Tibial nerve (tissue), 4 donors: ENCODE results near the gene EGFR. TPM values are rescaled to one million over a fixed set of nuclear protein-coding genes. Genes with fewer than 3 reads are reported as not detected.

Experiments
- DNase-seq, 2 donors: peaks; one replicate each; pipeline ENCODE4 v3.0.0-alpha.2; 2019; ENCODE audit warnings: low spot score in 2 of 2
- H3K27ac ChIP-seq, 4 donors: fragments of 200-600 bp; sonication (generic) in 3 of 4; one replicate each; pipeline ENCODE4 v1.5.1; 2017 to 2019; ENCODE audit warnings: mild to moderate bottlenecking in 1 of 4
- H3K27me3 ChIP-seq, 2 donors: fragments of 200-600 bp; sonication (generic) in 1 of 2; one replicate each; pipeline versions ENCODE4 v1.5.1 to v1.6.0; 2017 to 2019
- H3K36me3 ChIP-seq, 3 donors: fragments of 200-600 bp; sonication (generic); one replicate each; pipeline ENCODE4 v1.5.1; 2018 to 2019
- H3K4me1 ChIP-seq, 4 donors: fragments of 200-600 bp; sonication (generic) in 3 of 4; one replicate each; pipeline ENCODE4 v1.5.1; 2017 to 2019
- H3K4me3 ChIP-seq, 4 donors: fragments of 200-600 bp; sonication (generic) in 3 of 4; one replicate each; pipeline ENCODE4 v1.5.1; 2017 to 2019; ENCODE audit warnings: mild to moderate bottlenecking in 1 of 4, moderate library complexity in 1 of 4
- H3K9me3 ChIP-seq, 4 donors: fragments of 200-600 bp; sonication (generic) in 3 of 4; one replicate each; pipeline ENCODE4 v1.5.1; 2017 to 2019
- CTCF ChIP-seq, 5 experiments: fragments of 200-600 bp in 3 of 5; fragments of 450-650 bp in 2 of 5; sonication (generic) in 3 of 5; IDR thresholded peaks; one replicate each; pipeline ENCODE4 v1.5.1; 2016 to 2019; ENCODE audit warnings: antibody characterized with exemption in 5 of 5, mild to moderate bottlenecking in 3 of 5, moderate library complexity in 2 of 5
- EP300 ChIP-seq, 2 donors: sonication (generic); formaldehyde crosslinking; IDR thresholded peaks; one replicate each; pipeline ENCODE4 v1.6.1; 2017; ENCODE audit warnings: antibody characterized with exemption in 2 of 2, mild to moderate bottlenecking in 1 of 2
- POLR2A ChIP-seq, 2 donors: fragments of 450-650 bp; IDR thresholded peaks; one replicate each; pipeline ENCODE4 v1.6.1; 2017; ENCODE audit warnings: antibody characterized with exemption in 2 of 2, mild to moderate bottlenecking in 2 of 2, moderate library complexity in 2 of 2
- WGBS, 2 donors: methylation state at CpG; one replicate each; pipeline ENCODE4 v1.1.5; 2018; 5-methylcytosine and 5-hydroxymethylcytosine counted together
- total RNA-seq, 4 donors: library from RNA; depleted of rRNA; stranded (reverse); fragments of >200 nt; gene quantifications; one replicate each; pipeline ENCODE4 v1.1.0, GENCODE V29; 2016

The EGFR gene
- total RNA-seq, 4 donors from 2014 or later = 72.3 to 136 (median 127) TPM

- Histone ChIP-seq H3K27me3 (no peaks in the 10 kb centered on the region), H3K4me3 (no peak overlapping the region), H3K9me3 (no peaks in the 10 kb centered on the region), H3K4me1 (peaks cover 0 to 75% (median 4%) of the 10 kb centered on the region in 4 donors), H3K27ac (peak overlapping the region; percentile 0 to 84 (median 63)), H3K36me3 (no peaks in the 10 kb centered on the region)
- DNase-seq = no peak
- TF ChIP-seq CTCF (IDR thresholded peaks at IDR 0.05) (no peak), EP300 (IDR thresholded peaks at IDR 0.05) (peak in 1 of 2 donors; percentile 5)
- WGBS, 2 donors = 62 to 65% methylated on average over 26 of the region's 26 CpGs
Observed at GRCh38 chr7:55053651-55054571, 35.1 kb downstream of the EGFR start.

GRCh38 chr7:55054758-55055157 is 35.9 kb downstream of the EGFR start:
- DNase-seq = no peak
- WGBS, 2 donors = 83 to 91% methylated on average over 9 of the region's 9 CpGs
- no peaks in the 10 kb centered on the region for H3K27me3 ChIP-seq
- peak overlapping the region in 3 of 4 donors; percentile 0 to 84 (median 81) for H3K27ac ChIP-seq
- H3K9me3 ChIP-seq = no peaks in the 10 kb centered on the region
- TF ChIP-seq POLR2A (IDR thresholded peaks at IDR 0.05) (no peak), CTCF (IDR thresholded peaks at IDR 0.05) (no peak)
- H3K4me3 ChIP-seq = no peak overlapping the region
- no peaks in the 10 kb centered on the region for H3K36me3 ChIP-seq
- peaks cover 0 to 82% (median 4%) of the 10 kb centered on the region in 4 donors for H3K4me1 ChIP-seq

- no peak for TF ChIP-seq POLR2A (IDR thresholded peaks at IDR 0.05)
- no peak for TF ChIP-seq CTCF (IDR thresholded peaks at IDR 0.05)
- no peak for TF ChIP-seq EP300 (IDR thresholded peaks at IDR 0.05)
- H3K27me3 ChIP-seq = no peaks in the 10 kb centered on the region
- peaks cover 0 to 86% (median 6%) of the 10 kb centered on the region in 4 donors for H3K4me1 ChIP-seq
- no peak overlapping the region for H3K4me3 ChIP-seq
- H3K27ac ChIP-seq = peak overlapping the region in 3 of 4 donors; percentile 37 to 84 (median 81)
- no peaks in the 10 kb centered on the region for H3K36me3 ChIP-seq
- WGBS, 2 donors = 77 to 81% methylated on average over 7 of the region's 7 CpGs
- no peak for DNase-seq
- H3K9me3 ChIP-seq = no peaks in the 10 kb centered on the region
Observed at GRCh38 chr7:55055479-55055878, 36.7 kb downstream of the EGFR start.

GRCh38 chr7:55056068-55056467 is 37.3 kb downstream of the EGFR start:
- Histone ChIP-seq H3K36me3 (no peaks in the 10 kb centered on the region), H3K4me3 (no peak overlapping the region), H3K4me1 (peaks cover 0 to 84% (median 9%) of the 10 kb centered on the region in 4 donors), H3K27me3 (no peaks in the 10 kb centered on the region), H3K27ac (peak overlapping the region in 3 of 4 donors; percentile 37 to 84 (median 81)), H3K9me3 (no peaks in the 10 kb centered on the region)
- no peak for DNase-seq
- TF ChIP-seq CTCF (IDR thresholded peaks at IDR 0.05) (no peak), EP300 (IDR thresholded peaks at IDR 0.05) (no peak), POLR2A (IDR thresholded peaks at IDR 0.05) (no peak)
- 84 to 90% methylated on average over 1 of the region's 1 CpG for WGBS, 2 donors
